SK-N-SH (cell line): Measurements from ENCODE around the gene ACSM5. TPM values are rescaled to one million over a fixed set of nuclear protein-coding genes. Genes with fewer than 3 reads are reported as not detected.
A peak's percentile ranks its signal among the peaks of the same experiment; 100 is the strongest.
"Not testable (repeated sequence)": the region's sequence is repeated elsewhere in the genome, so short reads cannot be mapped to it uniquely, and the experiment has no call there.

Experiments
- CTCF ChIA-PET: fragments of 300-600, 350-600 bp; formaldehyde crosslinking; extraction: SDS; loops from one replicate; lab custom pipeline; 2021; lab: Yijun Ruan, JAX
- POLR2A ChIA-PET: fragments of 350-600 bp; sonication (Branson Sonifier 250); formaldehyde crosslinking; extraction: SDS; loops from one replicate; lab custom pipeline; 2020; ENCODE audit warnings: antibody characterized with exemption, inconsistent platforms; lab: Yijun Ruan, JAX
- DNase-seq: peaks from one replicate; pipeline ENCODE4 v3.0.0; 2012
- H2AFZ ChIP-seq: fragments of 200-600 bp; sonication (generic); 2 replicates; pipeline ENCODE4 v1.8.1; 2016; ENCODE audit warnings: antibody characterized with exemption, mild to moderate bottlenecking, low read depth
- H3F3A ChIP-seq: fragments of 200-600 bp; sonication (generic); replicated peaks from 2 replicates; pipeline ENCODE3; 2016; ENCODE audit warnings: antibody characterized with exemption, mild to moderate bottlenecking; ENCODE audit not compliant: insufficient read depth
- H3K27ac ChIP-seq, 2 experiments: fragments of 200-500 bp in 1 of 2; fragments of 200-600 bp in 1 of 2; sonication (Bioruptor generic) in 1 of 2; sonication (generic), shearing (Covaris generic) in 1 of 2; 2 replicates each; pipeline versions ENCODE4 v1.5.1 to v1.6.1; 2014 to 2016; ENCODE audit warnings: low read depth in 2 of 2, inconsistent platforms in 1 of 2, low read length in 1 of 2, mild to moderate bottlenecking in 1 of 2, mixed read lengths in 1 of 2
- H3K27me3 ChIP-seq: fragments of 200-600 bp; sonication (generic), shearing (Covaris generic); 2 replicates; pipeline ENCODE4 v1.6.1; 2016; ENCODE audit warnings: mixed run types; ENCODE audit not compliant: insufficient read depth
- H3K36me3 ChIP-seq, 2 experiments: fragments of 200-500 bp in 1 of 2; fragments of 200-600 bp in 1 of 2; sonication (Bioruptor generic) in 1 of 2; sonication (generic) in 1 of 2; replicated peaks in 1 of 2; 2 replicates each; pipeline versions ENCODE3 to v1.5.1; 2014 to 2016; ENCODE audit warnings: low read length in 1 of 2, mild to moderate bottlenecking in 1 of 2; ENCODE audit not compliant: insufficient read depth in 2 of 2, control insufficient read depth in 1 of 2
- H3K4me1 ChIP-seq, 2 experiments: fragments of 200-500 bp in 1 of 2; fragments of 200-600 bp in 1 of 2; sonication (Bioruptor generic) in 1 of 2; sonication (generic), shearing (Covaris generic) in 1 of 2; 2 replicates each; pipeline versions ENCODE4 v1.5.1 to v1.6.1; 2014 to 2016; ENCODE audit warnings: low read depth in 1 of 2, low read length in 1 of 2, mixed run types in 1 of 2; ENCODE audit not compliant: insufficient read depth in 2 of 2, control insufficient read depth in 1 of 2
- H3K4me2 ChIP-seq: fragments of 200-600 bp; sonication (generic), shearing (Covaris generic); 2 replicates; pipeline ENCODE4 v1.6.1; 2017; ENCODE audit warnings: mixed run types
- H3K4me3 ChIP-seq, 2 experiments: fragments of 200-500 bp in 1 of 2; fragments of 200-600 bp in 1 of 2; sonication (Bioruptor generic) in 1 of 2; sonication (generic), shearing (Covaris generic) in 1 of 2; 2 replicates each; pipeline versions ENCODE4 v1.5.1 to v1.8.1; 2014 to 2016; ENCODE audit warnings: low read depth in 2 of 2, inconsistent platforms in 1 of 2, low read length in 1 of 2, mild to moderate bottlenecking in 1 of 2, mixed read lengths in 1 of 2, moderate library complexity in 1 of 2
- H3K79me2 ChIP-seq: fragments of 200-600 bp; sonication (generic); 2 replicates; pipeline ENCODE4 v1.8.1; 2017; ENCODE audit warnings: mild to moderate bottlenecking; ENCODE audit not compliant: insufficient read depth
- H3K9ac ChIP-seq: fragments of 200-600 bp; sonication (generic); 2 replicates; pipeline ENCODE4 v1.6.1; 2017; ENCODE audit warnings: mixed run types
- H3K9me2 ChIP-seq: fragments of 200-600 bp; sonication (generic); 2 replicates; pipeline ENCODE4 v1.6.1; 2017; ENCODE audit warnings: mixed run types
- H3K9me3 ChIP-seq: fragments of 200-600 bp; sonication (generic); 2 replicates; pipeline ENCODE4 v1.6.1; 2017; ENCODE audit warnings: mixed run types, mild to moderate bottlenecking, moderate library complexity
- H4K20me1 ChIP-seq: fragments of 200-600 bp; sonication (generic); 2 replicates; pipeline ENCODE4 v1.6.1; 2017; ENCODE audit warnings: mild to moderate bottlenecking, mixed run types; ENCODE audit not compliant: insufficient read depth
- REST ChIP-seq: IDR thresholded peaks from 2 replicates; pipeline ENCODE4 v1.6.1; 2012; ENCODE audit warnings: mild to moderate bottlenecking, low read depth, low read length, moderate library complexity
- RXRA ChIP-seq: IDR thresholded peaks from 2 replicates; pipeline ENCODE4 v1.4.0; 2012; ENCODE audit warnings: low read depth, mild to moderate bottlenecking, borderline replicate concordance
- TCF12 ChIP-seq: IDR thresholded peaks from 2 replicates; pipeline ENCODE4 v1.4.0; 2012
- WGBS: methylation state at CpG from one replicate; pipeline ENCODE4 v1.1.6; 2017; ENCODE audit warnings: low lambda C conversion rate; 5-methylcytosine and 5-hydroxymethylcytosine counted together
- polyA plus RNA-seq, 3 experiments: library from polyadenylated mRNA; depleted of rRNA; stranded (reverse); fragments of >200 nt; gene quantifications; 2 replicates each; pipeline ENCODE4 v1.2.3, GENCODE V29; 2012

Gene ACSM5
- polyA plus RNA-seq, 1 of the 3 experiments (the other 2 are of a cell fraction) = not detected

- H3K9ac ChIP-seq, POLR2A ChIA-PET, H3K9me3 ChIP-seq, H3K4me2 ChIP-seq, H3K36me3 ChIP-seq, H3K27me3 ChIP-seq, H3K4me1 ChIP-seq, H3F3A ChIP-seq, DNase-seq, CTCF ChIA-PET, H4K20me1 ChIP-seq, H3K27ac ChIP-seq, H3K4me3 ChIP-seq, H3K79me2 ChIP-seq, H2AFZ ChIP-seq, H3K9me2 ChIP-seq: not testable (repeated sequence)
- WGBS = 46% methylated on average over 2 of the region's 2 CpGs
Observed at GRCh38 chr16:20421748-20422147, 12.4 kb downstream of the ACSM5 start.

- H3K36me3 ChIP-seq, H2AFZ ChIP-seq, H3F3A ChIP-seq, H3K4me1 ChIP-seq, H3K9me2 ChIP-seq, H3K27me3 ChIP-seq, H4K20me1 ChIP-seq, H3K4me3 ChIP-seq, H3K79me2 ChIP-seq, H3K9me3 ChIP-seq, POLR2A ChIA-PET, H3K27ac ChIP-seq, CTCF ChIA-PET, H3K4me2 ChIP-seq, DNase-seq, H3K9ac ChIP-seq: not testable (repeated sequence)
- 33% methylated on average over 5 of the region's 5 CpGs for WGBS
Observed at GRCh38 chr16:20423772-20424128, 14.4 kb downstream of the ACSM5 start.

- CTCF ChIA-PET = no interaction called here
- no peaks in the 10 kb centered on the region for H4K20me1 ChIP-seq
- TF ChIP-seq RXRA (no peak), REST (0 out of 2 replicates have a peak, but pooled peaks have one; percentile 56), TCF12 (no peak)
Observed at GRCh38 chr16:20424129-20424866, 15.0 kb downstream of the ACSM5 start.

GRCh38 chr16:20427401-20427797 lies 18.1 kb downstream of the ACSM5 start:
- CTCF ChIA-PET, H3K9me3 ChIP-seq, DNase-seq, H2AFZ ChIP-seq, H3K4me1 ChIP-seq, H3K27me3 ChIP-seq, H3F3A ChIP-seq, H4K20me1 ChIP-seq, H3K9ac ChIP-seq, POLR2A ChIA-PET, H3K79me2 ChIP-seq, H3K4me3 ChIP-seq, H3K4me2 ChIP-seq, H3K36me3 ChIP-seq, H3K9me2 ChIP-seq, H3K27ac ChIP-seq: not testable (repeated sequence)
- WGBS = 0% methylated on average over 2 of the region's 2 CpGs

More at GRCh38 chr16:20424129-20424866, 15.0 kb downstream of the ACSM5 start:
- no peaks in the 10 kb centered on the region for H3K27me3 ChIP-seq
- H3K79me2 ChIP-seq = no peaks in the 10 kb centered on the region
- no peak for DNase-seq
- no peaks in the 10 kb centered on the region for H3K4me1 ChIP-seq
- no peak overlapping the region for H3K27ac ChIP-seq
- no peaks in the 10 kb centered on the region for H3F3A ChIP-seq
- no peaks in the 10 kb centered on the region for H3K36me3 ChIP-seq
- POLR2A ChIA-PET = no interaction called here
- H3K9me2 ChIP-seq = no peaks in the 10 kb centered on the region
- no peak overlapping the region for H3K9ac ChIP-seq
- no peak overlapping the region for H2AFZ ChIP-seq
- no peaks in the 10 kb centered on the region for H3K9me3 ChIP-seq
- no peak overlapping the region for H3K4me2 ChIP-seq
- WGBS = 8% methylated on average over 2 of the region's 2 CpGs
- H3K4me3 ChIP-seq = no peak overlapping the region

GRCh38 chr16:20429499-20429898 lies 20.2 kb downstream of the ACSM5 start:
- H3K4me3 ChIP-seq, H3F3A ChIP-seq, H3K79me2 ChIP-seq, POLR2A ChIA-PET, H3K27me3 ChIP-seq, CTCF ChIA-PET, H3K36me3 ChIP-seq, H3K4me1 ChIP-seq, DNase-seq, H4K20me1 ChIP-seq, H3K4me2 ChIP-seq, H3K27ac ChIP-seq, H2AFZ ChIP-seq, H3K9me3 ChIP-seq, H3K9ac ChIP-seq, H3K9me2 ChIP-seq: not testable (repeated sequence)
- WGBS = 13% methylated on average over 6 of the region's 7 CpGs
